Activated T-cell treated with anti-CD3 and anti-CD28 coated beads, Interleukin-2, amount 50 U/mL, for 4 hours (primary cell): ENCODE data around the gene OR8J1. TPM values are rescaled to one million over a fixed set of nuclear protein-coding genes. Genes with fewer than 3 reads are reported as not detected.

Source experiments
- total RNA-seq, 3 donors: library from RNA; stranded (reverse); gene quantifications; one replicate each; pipeline ENCODE4 v1.2.1, GENCODE V29; 2021

OR8J1 gene
- total RNA-seq, 3 donors from 2014 or later: not detected

Other genes with a start within 250 kb of the OR8J1 start
- not detected for gene OR8H3, start 231.9 kb upstream of the OR8J1 start, total RNA-seq
- gene OR8J3, start 214.1 kb upstream of the OR8J1 start, total RNA-seq: not detected
- not detected for gene OR8K5, start 194.0 kb upstream of the OR8J1 start, total RNA-seq
- gene OR5J2, start 177.7 kb upstream of the OR8J1 start, total RNA-seq: not detected
- gene OR5T2, start 120.0 kb upstream of the OR8J1 start, total RNA-seq: not detected
- gene OR5T3, start 102.0 kb upstream of the OR8J1 start, total RNA-seq: not detected
- gene OR5T1, start 80.1 kb upstream of the OR8J1 start, total RNA-seq: not detected
- not detected for gene OR8H1, start 62.0 kb upstream of the OR8J1 start, total RNA-seq
- not detected for gene OR8K3, start 39.1 kb upstream of the OR8J1 start, total RNA-seq
- not detected for gene OR8K1, start 8.3 kb upstream of the OR8J1 start, total RNA-seq
- not detected for gene OR8U1, start 21.3 kb downstream of the OR8J1 start, total RNA-seq
- gene OR5AL1, start 58.4 kb downstream of the OR8J1 start, total RNA-seq: not detected
- not detected for gene OR5M3, start 119.1 kb downstream of the OR8J1 start, total RNA-seq
- gene OR5M8, start 137.1 kb downstream of the OR8J1 start, total RNA-seq: not detected
- not detected for gene OR5M11, start 189.0 kb downstream of the OR8J1 start, total RNA-seq
- gene OR5M10, start 223.4 kb downstream of the OR8J1 start, total RNA-seq: not detected